K562 (cell line): ENCODE results near the gene TSPAN14.

Source experiments
- BACH1 ChIP-seq: fragments of 200-800 bp; sonication (Bioruptor generic); IDR thresholded peaks from 2 replicates; pipeline ENCODE4 v1.6.1; 2016; ENCODE audit warnings: missing genetic modification characterization, missing compliant biosample characterization
- CREB1 ChIP-seq, 2 experiments: sonication (generic) in 1 of 2; formaldehyde crosslinking in 1 of 2; IDR thresholded peaks; 2 replicates each; pipeline versions ENCODE4 v1.6.1 to v1.8.0; 2012 to 2022; ENCODE audit warnings: inconsistent platforms in 1 of 2, mild to moderate bottlenecking in 1 of 2, missing genetic modification reagents in 1 of 2, moderate library complexity in 1 of 2
- CTCF ChIP-seq, 3 experiments: IDR thresholded peaks in 2 of 3; conservative IDR thresholded peaks in 1 of 3; 2 replicates each; pipeline ENCODE4 v1.5.1; 2011 to 2012; ENCODE audit warnings: low read length in 3 of 3, mild to moderate bottlenecking in 3 of 3, control low read depth in 2 of 3, improper control_type of control experiment in 1 of 3, inconsistent platforms in 1 of 3, low read depth in 1 of 3, mixed read lengths in 1 of 3, moderate library complexity in 1 of 3; ENCODE audit not compliant: insufficient read depth in 2 of 3
- ZNF316 ChIP-seq: fragments of 450-650 bp; IDR thresholded peaks from 2 replicates; pipeline ENCODE4 v1.6.1; 2016
- ZNF407 ChIP-seq: fragments of 450-650 bp; IDR thresholded peaks from 2 replicates; pipeline ENCODE4 v1.6.1; 2016; ENCODE audit warnings: low read depth
- ZNF436 ChIP-seq: fragments of 250-450, 450-650 bp; sonication (Bioruptor Pico); formaldehyde crosslinking; IDR thresholded peaks from 2 replicates; pipeline ENCODE4 v1.7.0; 2020; ENCODE audit warnings: mild to moderate bottlenecking

- TF ChIP-seq CTCF (IDR thresholded peaks at IDR 0.05 in 2 of 3, conservative IDR thresholded peaks at IDR 0.05 in 1 of 3; ENCODE audit: insufficient read depth in 2 of 3, low read depth in 1 of 3, low read length in 3 of 3) (no peak), BACH1 (tag) (no peak), ZNF407 (no peak), ZNF436 (CRISPR knock-in tag) (no peak), ZNF316 (no peak), CREB1 (IDR thresholded peaks at IDR 0.05) (no peak), CREB1 (CRISPR knock-in tag; IDR thresholded peaks at IDR 0.05) (no peak)
These were observed 86.5 kb downstream of the TSPAN14 start for GRCh38 chr10:80540618-80540980.
